Measurements from ENCODE around the gene MYO16. TPM values are rescaled to one million over a fixed set of nuclear protein-coding genes. Genes with fewer than 3 reads are reported as not detected.

Gene MYO16
- total and polyA plus RNA-seq, 2 of the 4 experiments (the other 2 are of a cell fraction): under 0.01 to 0.03 TPM

GRCh38 chr13:109140479-109141349 is 511.3 kb downstream of the MYO16 start (continued):
- TF ChIP-seq CTCF (conservative IDR thresholded peaks at IDR 0.05; ENCODE audit: low read depth, low read length): no peak

GRCh38 chr13:109141706-109142105 is 512.3 kb downstream of the MYO16 start:
- 93% methylated on average over 6 of the region's 14 CpGs; no CpG with 5 or more reads in 1 of the 2 experiments for WGBS, 2 experiments (ENCODE audit: extremely low coverage in 2 of 2, insufficient read length in 1 of 2)
- no peak overlapping the region for H4K5ac ChIP-seq (ENCODE audit: low read depth, low read length)
- no peaks in the 10 kb centered on the region for H3K4me1 ChIP-seq (ENCODE audit: control insufficient read depth, insufficient read depth, low read length)
- ChIA-PET POLR2A (ENCODE audit: unreplicated experiment) (no interaction called here), CTCF (no interaction called here)
- H2BK20ac ChIP-seq (ENCODE audit: low read depth, low read length): no peak overlapping the region
- ATAC-seq (ENCODE audit: low read depth) (no peak), DNase-seq (no peak)
- H2BK15ac ChIP-seq (ENCODE audit: low read depth, low read length): no peak overlapping the region
- H3K9me3 ChIP-seq (ENCODE audit: control insufficient read depth, insufficient read depth, low read length): peaks cover 9% of the 10 kb centered on the region; the same call in 1 of the 2 replicates
- H2AK5ac ChIP-seq (ENCODE audit: low read depth, low read length): no peak overlapping the region
- H3K4me2 ChIP-seq (ENCODE audit: low read depth, low read length): no peak overlapping the region
- H4K91ac ChIP-seq (ENCODE audit: insufficient read depth, low read depth, low read length): no peak overlapping the region
- H3K23ac ChIP-seq (ENCODE audit: low read depth, low read length): no peak overlapping the region
- no TSS peak for BruUV-seq (replicated peaks)
- H3K18ac ChIP-seq (ENCODE audit: low read depth, low read length): no peak overlapping the region
- no peak overlapping the region for H3K14ac ChIP-seq (replicated peaks; ENCODE audit: low read depth, low read length)
- no peak overlapping the region for H3K27ac ChIP-seq (ENCODE audit: insufficient read depth, low read length)
- H2BK120ac ChIP-seq (ENCODE audit: low read depth, low read length): no peak overlapping the region
- H3K9ac ChIP-seq (ENCODE audit: low read depth, low read length): no peak overlapping the region
- in situ Hi-C loops (cut with MboI; ENCODE audit: low sequenced_read_pairs): no loop called here
- no peak overlapping the region for H2BK5ac ChIP-seq (ENCODE audit: low read depth, low read length, poor library complexity, severe bottlenecking)
- no peaks in the 10 kb centered on the region for H3K79me1 ChIP-seq (ENCODE audit: low read depth in 1 of 2, low read length in 2 of 2)
- H3K4ac ChIP-seq (ENCODE audit: low read depth, low read length): no peak overlapping the region
- H4K20me1 ChIP-seq (ENCODE audit: insufficient read depth, low read length): no peaks in the 10 kb centered on the region
- intact Hi-C loops (cut with micrococcal nuclease): no loop called here
- H3K27me3 ChIP-seq (ENCODE audit: control insufficient read depth, insufficient read depth, low read length): peaks cover 21% of the 10 kb centered on the region
- no peak overlapping the region for H3K4me3 ChIP-seq (ENCODE audit: insufficient read depth, low read depth, low read length)
- H2AK9ac ChIP-seq (replicated peaks; ENCODE audit: low read depth, low read length, poor library complexity): no peak overlapping the region
- H4K8ac ChIP-seq (ENCODE audit: low read depth in 2 of 2, low read length in 2 of 2): no peak overlapping the region
- no peak overlapping the region for H3K56ac ChIP-seq (ENCODE audit: extremely low read depth, insufficient read depth, low read length)
- H3K36me3 ChIP-seq (ENCODE audit: control insufficient read depth, insufficient read depth, low read length): no peaks in the 10 kb centered on the region
- no peak overlapping the region for H2AFZ ChIP-seq (replicated peaks; ENCODE audit: low read length, poor library complexity)
- no peaks in the 10 kb centered on the region for H3K9me1 ChIP-seq (ENCODE audit: insufficient read depth, low read length)
- dilution Hi-C loops (cut with HindIII; ENCODE audit: low sequenced_read_pairs, unreplicated experiment): no loop called here
- TF ChIP-seq SMC3 (IDR thresholded peaks at IDR 0.05; ENCODE audit: low read depth, low read length) (no peak), MAFK (IDR thresholded peaks at IDR 0.05; ENCODE audit: low read depth, low read length) (no peak), POLR2A (IDR thresholded peaks at IDR 0.05; ENCODE audit: low read depth, low read length) (no peak), CHD1 (IDR thresholded peaks at IDR 0.05; ENCODE audit: low read depth, low read length) (no peak), ELK1 (IDR thresholded peaks at IDR 0.05; ENCODE audit: borderline replicate concordance, low read depth, low read length) (no peak), BHLHE40 (IDR thresholded peaks at IDR 0.05; ENCODE audit: low read depth, low read length) (no peak), RCOR1 (IDR thresholded peaks at IDR 0.05; ENCODE audit: insufficient replicate concordance, low read length) (no peak), USF2 (IDR thresholded peaks at IDR 0.05; ENCODE audit: low read depth, low read length) (no peak), CTCF (conservative IDR thresholded peaks at IDR 0.05; ENCODE audit: low read depth, low read length) (no peak)
